ENCODE measurements around the gene CD4. TPM values are rescaled to one million over a fixed set of nuclear protein-coding genes. Genes with fewer than 3 reads are reported as not detected.

The CD4 gene
- total RNA-seq: not detected in 2 replicates

GRCh38 chr12:6788972-6789924 lies at the start of gene CD4:
Gene CD4 (plus strand): TSS chr12:6789528. CDS start chr12:6800139, 10,611 bp downstream.

GRCh38 chr12:6752921-6753771 lies 36.2 kb upstream of the CD4 start, which contains the start of gene MLF2:
Gene MLF2 (minus strand): TSS chr12:6753141. CDS start chr12:6752334, 807 bp downstream.

GRCh38 chr12:6765634-6766581 lies 23.4 kb upstream of the CD4 start, which contains the start of gene PTMS:
Gene PTMS (plus strand): TSS chr12:6766363. CDS start chr12:6766706, 343 bp downstream.

GRCh38 chr12:6772331-6772695 lies 17.0 kb upstream of the CD4 start, which contains the start of gene LAG3:
Gene LAG3 (plus strand): TSS chr12:6772520. CDS start chr12:6772853, 333 bp downstream.

GRCh38 chr12:6821591-6822425 lies 32.5 kb downstream of the CD4 start, which contains the start of gene GPR162:
Gene GPR162 (plus strand): TSS chr12:6821821. CDS start chr12:6823899, 2,078 bp downstream.

GRCh38 chr12:6827982-6828780 lies 38.9 kb downstream of the CD4 start, which contains the start of gene P3H3:
Gene P3H3 (plus strand): TSS chr12:6828407. CDS start chr12:6828441, 34 bp downstream.

GRCh38 chr12:6840761-6841515 lies 51.6 kb downstream of the CD4 start, which contains the start of gene GNB3:
Gene GNB3 (plus strand): TSS chr12:6840925. CDS start chr12:6841288, 363 bp downstream.

GRCh38 chr12:6851153-6851920 lies 62.0 kb downstream of the CD4 start, which contains the start of gene CDCA3:
Gene CDCA3 (minus strand): TSS chr12:6851286. CDS start chr12:6850952, 334 bp downstream.

GRCh38 chr12:6851921-6852650 lies 62.8 kb downstream of the CD4 start, which contains the start of gene USP5:
Gene USP5 (plus strand): TSS chr12:6852150. CDS start chr12:6852180, 30 bp downstream.

GRCh38 chr12:6867413-6868210 lies 78.3 kb downstream of the CD4 start, which contains the start of gene TPI1:
Gene TPI1 (plus strand): TSS chr12:6867531. CDS start chr12:6867567, 36 bp downstream.

Other genes starting within 250 kb of the CD4 start
- 7.6 and 7.8 TPM in 2 replicates for gene IFFO1, start 233.5 kb upstream of the CD4 start, total RNA-seq
- gene NOP2, start 221.2 kb upstream of the CD4 start, total RNA-seq: 21.4 and 33.9 TPM in 2 replicates
- 143 and 200 TPM in 2 replicates for gene CHD4, start 182.1 kb upstream of the CD4 start, total RNA-seq
- gene LPAR5, start 153.6 kb upstream of the CD4 start, total RNA-seq: not detected in 2 replicates
- gene ACRBP, start 142.1 kb upstream of the CD4 start, total RNA-seq: 0.32 and 0.46 TPM in 2 replicates
- gene ING4, start 126.4 kb upstream of the CD4 start, total RNA-seq: 36.7 and 52.1 TPM in 2 replicates
- 7.1 and 8.8 TPM in 2 replicates for gene ZNF384, start 100.2 kb upstream of the CD4 start, total RNA-seq
- under 0.01 TPM in 1 of 2 replicates, not detected in the other for gene PIANP, start 88.7 kb upstream of the CD4 start, total RNA-seq
- gene COPS7A, start 65.5 kb upstream of the CD4 start, total RNA-seq: 32.2 and 33.4 TPM in 2 replicates
- gene MLF2, start 36.4 kb upstream of the CD4 start, total RNA-seq: 89.3 and 94.7 TPM in 2 replicates
- 39.4 and 54.6 TPM in 2 replicates for gene PTMS, start 23.2 kb upstream of the CD4 start, total RNA-seq
- under 0.01 and 0.15 TPM in 2 replicates for gene LAG3, start 17.0 kb upstream of the CD4 start, total RNA-seq
- gene GPR162, start 32.3 kb downstream of the CD4 start, total RNA-seq: 9.4 and 9.7 TPM in 2 replicates
- 81.9 and 98.6 TPM in 2 replicates for gene P3H3, start 38.9 kb downstream of the CD4 start, total RNA-seq
- 0.65 and 1.4 TPM in 2 replicates for gene GNB3, start 51.4 kb downstream of the CD4 start, total RNA-seq
- gene CDCA3, start 61.8 kb downstream of the CD4 start, total RNA-seq: 12.7 and 13.2 TPM in 2 replicates
- gene USP5, start 62.6 kb downstream of the CD4 start, total RNA-seq: 84.5 and 88.4 TPM in 2 replicates
- 1,011 and 1,271 TPM in 2 replicates for gene TPI1, start 78.0 kb downstream of the CD4 start, total RNA-seq
- gene SPSB2, start 83.8 kb downstream of the CD4 start, total RNA-seq: 3.2 and 4.1 TPM in 2 replicates
- 4.2 and 9.1 TPM in 2 replicates for gene LRRC23, start 115.3 kb downstream of the CD4 start, total RNA-seq
- 8.1 and 8.7 TPM in 2 replicates for gene ENO2, start 125.1 kb downstream of the CD4 start, total RNA-seq
- 9.1 and 16.6 TPM in 2 replicates for gene ATN1, start 138.4 kb downstream of the CD4 start, total RNA-seq
- gene RNU7-1, start 154.3 kb downstream of the CD4 start, total RNA-seq: not detected in 2 replicates
- 137 and 143 TPM in 2 replicates for gene C12orf57, start 154.5 kb downstream of the CD4 start, total RNA-seq
- under 0.01 and 0.15 TPM in 2 replicates for gene PTPN6, start 161.8 kb downstream of the CD4 start, total RNA-seq
- gene PHB2, start 181.1 kb downstream of the CD4 start, total RNA-seq: 185 and 231 TPM in 2 replicates
- gene EMG1, start 181.4 kb downstream of the CD4 start, total RNA-seq: 79.3 and 94.4 TPM in 2 replicates
- gene LPCAT3, start 228.9 kb downstream of the CD4 start, total RNA-seq: 4.9 and 8.4 TPM in 2 replicates

Data from epithelial cell of umbilical artery (primary cell).